GM18526 (cell line): ENCODE measurements around the gene SEBOX.

Source experiments
- POLR2A ChIP-seq: IDR thresholded peaks from 3 replicates; pipeline ENCODE4 v1.6.1; 2011; ENCODE audit not compliant: insufficient read length; ENCODE audit errors: extremely low read depth

SEBOX gene

GRCh38 chr17:28325211-28325610, 39.8 kb downstream of the SEBOX start:
- TF ChIP-seq POLR2A, result no peak

- no peak for TF ChIP-seq POLR2A
These were observed 40.2 kb downstream of the SEBOX start for GRCh38 chr17:28324781-28325180.

- no peak for TF ChIP-seq POLR2A
These were observed 40.7 kb downstream of the SEBOX start for GRCh38 chr17:28324267-28324745.

GRCh38 chr17:28320215-28321061, 44.6 kb downstream of the SEBOX start:
- TF ChIP-seq POLR2A, result no peak

- no peak for TF ChIP-seq POLR2A
These were observed 45.4 kb downstream of the SEBOX start for GRCh38 chr17:28319598-28319935.

- TF ChIP-seq POLR2A, result peak; percentile 82
These were observed 46.0 kb downstream of the SEBOX start, which contains the start of gene TMEM97 for GRCh38 chr17:28318759-28319597. TSS of gene TMEM97 (plus strand) at chr17:28319200. CDS start at chr17:28319240, 40 bp downstream.

GRCh38 chr17:28317966-28318758, 46.8 kb downstream of the SEBOX start:
- no peak for TF ChIP-seq POLR2A

GRCh38 chr17:28317099-28317965, 47.7 kb downstream of the SEBOX start:
- TF ChIP-seq POLR2A, result no peak

- no peak for TF ChIP-seq POLR2A
These were observed 48.9 kb downstream of the SEBOX start for GRCh38 chr17:28315846-28316705.

GRCh38 chr17:28313841-28314240, 51.2 kb downstream of the SEBOX start:
- no peak for TF ChIP-seq POLR2A
